NCI-H1105 (cell line): ENCODE data around the gene XRCC4.
"Not testable (repeated sequence)": the region's sequence is repeated elsewhere in the genome, so short reads cannot be mapped to it uniquely, and the experiment has no call there.

Experiments used
- DNase-seq: peaks from one replicate; lab custom pipeline; 2025; lab: John Stamatoyannopoulos, UW

Gene XRCC4

GRCh38 chr5:83076742-83077661 is at the start of gene XRCC4, which contains the start of gene TMEM167A:
XRCC4 (plus strand) TSS chr5:83077547; CDS start chr5:83104920, 27,373 bp downstream.
TMEM167A (minus strand) TSS chr5:83077394; CDS start chr5:83077323, 71 bp downstream.
- DNase-seq: peak; percentile 93

GRCh38 chr5:83029912-83030311 is 47.4 kb upstream of the XRCC4 start:
- no peak for DNase-seq

- DNase-seq: no peak
These were observed 46.0 kb upstream of the XRCC4 start for GRCh38 chr5:83031381-83031780.

DNA sequence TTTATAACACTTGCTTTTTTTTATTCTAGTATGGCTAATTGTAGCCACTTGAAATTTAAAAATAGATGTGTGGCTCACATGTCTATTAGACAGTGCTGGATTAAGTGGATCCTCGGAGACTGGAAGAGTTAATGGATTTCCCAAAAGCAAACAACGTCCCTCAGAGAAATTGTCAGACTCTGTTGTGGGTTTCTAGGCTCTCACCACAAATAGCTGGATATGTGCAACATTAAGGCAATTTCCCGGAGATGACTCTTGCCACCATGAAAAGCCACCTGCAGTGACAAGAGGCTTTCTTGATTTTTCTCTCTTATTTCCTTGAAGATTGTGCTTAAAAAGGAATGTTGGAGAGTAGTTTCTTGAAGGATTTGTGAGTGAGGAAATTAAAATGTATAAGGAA is 43.3 kb upstream of the XRCC4 start:
- DNase-seq: peak; percentile 35

GRCh38 chr5:83034528-83035207 is 42.7 kb upstream of the XRCC4 start:
- no peak for DNase-seq

- peak; percentile 60 for DNase-seq
These were observed 41.8 kb upstream of the XRCC4 start for GRCh38 chr5:83035373-83036100.

DNA sequence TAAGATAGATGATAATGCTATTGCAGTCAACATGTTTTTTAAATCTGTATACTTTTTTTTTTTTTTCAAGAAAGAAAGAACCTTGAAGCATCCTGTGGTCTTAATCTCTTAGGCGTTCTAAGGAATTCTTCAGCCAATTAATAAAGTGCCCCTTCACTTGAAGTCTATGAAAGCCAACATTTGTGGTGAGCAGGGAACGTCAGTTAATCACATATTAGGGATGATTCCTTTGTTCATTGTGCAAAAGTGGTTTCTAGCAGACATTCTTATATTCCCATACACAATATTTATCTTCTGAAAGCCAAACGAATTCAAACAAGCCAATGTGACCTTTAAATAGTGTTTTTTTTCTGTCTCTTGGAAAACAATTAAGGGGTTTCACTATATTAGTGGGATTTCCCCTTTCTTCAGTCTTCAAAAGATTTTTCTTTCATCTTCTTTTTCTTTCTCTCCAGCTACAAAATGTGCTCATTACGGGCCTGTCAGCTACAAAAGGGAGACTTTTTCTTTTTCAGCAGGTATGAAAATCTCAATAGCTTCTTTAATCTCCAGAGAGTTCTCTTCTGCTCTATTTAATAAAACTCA is 40.3 kb upstream of the XRCC4 start:
- DNase-seq: no peak

- DNase-seq: no peak
These were observed 38.4 kb upstream of the XRCC4 start for GRCh38 chr5:83038924-83039323.

- no peak for DNase-seq
These were observed 34.8 kb upstream of the XRCC4 start for GRCh38 chr5:83042507-83042906.

DNA sequence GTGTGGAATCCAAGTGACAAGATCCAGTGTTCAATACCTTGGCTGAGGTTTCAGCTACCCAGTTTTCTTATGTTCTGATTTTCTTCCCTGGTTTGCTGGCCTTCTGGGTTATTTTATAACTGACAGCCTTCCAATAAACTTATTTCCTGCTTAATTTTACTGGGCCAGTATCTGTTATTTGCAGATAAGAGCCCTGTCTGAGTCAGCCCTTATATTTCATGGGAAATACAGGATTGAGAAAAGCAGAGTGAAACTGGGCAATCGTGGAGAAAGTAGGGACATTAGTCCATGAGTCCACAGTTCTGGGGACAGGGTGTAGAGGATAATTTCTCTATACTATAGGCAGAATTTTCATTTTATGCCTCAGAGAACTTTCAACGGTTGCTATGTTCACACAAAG is 32.4 kb upstream of the XRCC4 start:
- no peak for DNase-seq

DNA sequence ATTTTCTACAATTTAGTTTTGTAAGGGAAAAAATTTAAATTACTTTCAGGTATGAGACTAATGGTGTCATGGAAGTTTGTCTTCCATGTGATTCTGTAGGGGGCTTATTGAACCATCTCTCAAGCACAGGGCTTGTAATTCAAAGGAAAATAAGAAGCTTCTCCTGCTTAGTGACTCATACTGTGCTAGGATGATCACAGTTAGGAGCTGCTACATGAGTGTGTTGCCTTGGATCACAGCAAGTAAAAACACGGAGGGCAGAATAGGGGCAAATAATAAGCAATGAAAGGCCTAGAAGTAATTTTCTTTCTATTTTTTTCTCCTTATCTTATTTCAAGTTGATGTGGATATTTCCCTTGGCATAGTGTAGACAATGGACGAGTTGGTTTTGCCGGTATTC is 29.1 kb upstream of the XRCC4 start:
- no peak for DNase-seq

GRCh38 chr5:83048811-83049210 is 28.5 kb upstream of the XRCC4 start:
- DNase-seq: no peak

- DNase-seq: no peak
These were observed 27.9 kb upstream of the XRCC4 start for GRCh38 chr5:83049370-83049885.

DNA sequence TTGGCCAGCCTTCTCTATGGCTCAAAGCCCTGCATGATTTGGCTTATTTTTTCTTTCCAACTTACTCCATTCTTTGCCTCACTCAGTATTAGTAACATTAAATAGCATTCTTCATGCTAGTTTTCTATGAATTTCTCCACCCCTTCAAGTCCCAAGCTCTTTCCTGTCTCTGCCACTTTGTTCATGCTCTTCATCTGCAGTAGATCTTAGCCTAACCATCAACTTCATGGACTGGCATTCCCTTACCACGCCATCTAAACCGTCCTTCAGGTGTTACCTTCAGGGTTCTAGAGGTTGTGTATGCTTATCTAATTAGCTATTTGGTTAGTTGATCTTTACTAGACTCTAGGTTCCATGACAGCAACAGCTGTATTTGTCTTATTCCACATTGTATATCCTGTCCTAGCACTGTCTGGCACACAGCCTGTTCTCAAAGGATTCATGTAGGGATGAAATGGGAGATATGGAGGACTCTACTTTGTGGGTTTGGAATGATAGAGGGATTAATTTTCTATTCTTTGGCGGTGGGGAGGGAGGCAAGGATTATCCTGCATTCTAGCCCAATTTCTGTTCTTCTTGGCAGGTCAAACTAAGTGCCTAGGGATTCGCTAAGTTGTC is 26.5 kb upstream of the XRCC4 start:
- DNase-seq: no peak

GRCh38 chr5:83055166-83055565 is 22.2 kb upstream of the XRCC4 start:
- DNase-seq: no peak

GRCh38 chr5:83058726-83059125 is 18.6 kb upstream of the XRCC4 start:
- DNase-seq: no peak

GRCh38 chr5:83059341-83059740 is 18.0 kb upstream of the XRCC4 start:
- no peak for DNase-seq

GRCh38 chr5:83066548-83067110 is 10.7 kb upstream of the XRCC4 start:
- DNase-seq: no peak

GRCh38 chr5:83067377-83067776 is 10.0 kb upstream of the XRCC4 start:
- DNase-seq: not testable (repeated sequence)

- DNase-seq: no peak
These were observed 8.1 kb upstream of the XRCC4 start for GRCh38 chr5:83069096-83069799.
